ENCODE measurements around the gene LPO. TPM values are rescaled to one million over a fixed set of nuclear protein-coding genes. Genes with fewer than 3 reads are reported as not detected.

LPO gene
- total RNA-seq, 2 experiments from 2014 or later = not detected

GRCh38 chr17:58283674-58284612 lies 45.6 kb downstream of the LPO start:
- Mint-ChIP-seq H3K9me3 (no peaks in the 10 kb centered on the region), H3K4me3 (no peak overlapping the region), H3K4me1 (ENCODE audit: low read depth) (peaks cover 4% of the 10 kb centered on the region), H3K36me3 (ENCODE audit: low read depth) (no peaks in the 10 kb centered on the region), H3K27me3 (ENCODE audit: low read depth) (peaks cover 15% of the 10 kb centered on the region), H3K27ac (no peak overlapping the region)
- no peak for DNase-seq
- intact Hi-C loops (cut with micrococcal nuclease) = no loop called here
- CTCF ChIA-PET = interaction anchor here (0.6 to 1.5 kb wide), 3 partner anchors 20 to 620 kb away, joined by 3 to 4 read pairs (median 3); no protein-coding TSS in a partner anchor

- no peak overlapping the region for H3K27ac Mint-ChIP-seq
Observed at GRCh38 chr17:58284613-58285421, 46.4 kb downstream of the LPO start.

GRCh38 chr17:58285422-58285810 lies 47.0 kb downstream of the LPO start:
- Mint-ChIP-seq H3K4me1 (ENCODE audit: low read depth) (no peaks in the 10 kb centered on the region), H3K27ac (no peak overlapping the region), H3K27me3 (ENCODE audit: low read depth) (peaks cover 12% of the 10 kb centered on the region), H3K4me3 (no peak overlapping the region), H3K36me3 (ENCODE audit: low read depth) (no peaks in the 10 kb centered on the region), H3K9me3 (no peaks in the 10 kb centered on the region)
- intact Hi-C loops (cut with micrococcal nuclease) = no loop called here
- DNase-seq = no peak
- CTCF ChIA-PET = no interaction called here

More at GRCh38 chr17:58284613-58285421, 46.4 kb downstream of the LPO start:
- no peak for DNase-seq
- Mint-ChIP-seq H3K36me3 (ENCODE audit: low read depth) (no peaks in the 10 kb centered on the region), H3K9me3 (no peaks in the 10 kb centered on the region), H3K27me3 (ENCODE audit: low read depth) (peaks cover 10% of the 10 kb centered on the region), H3K4me3 (no peak overlapping the region), H3K4me1 (ENCODE audit: low read depth) (no peaks in the 10 kb centered on the region)
- CTCF ChIA-PET = interaction anchor here (1.4 to 1.5 kb wide), 2 partner anchors 20 to 85 kb away, joined by 3 to 4 read pairs; no protein-coding TSS in a partner anchor
- intact Hi-C loops (cut with micrococcal nuclease) = no loop called here

GRCh38 chr17:58289869-58290268 lies 51.5 kb downstream of the LPO start:
- Mint-ChIP-seq H3K36me3 (ENCODE audit: low read depth) (no peaks in the 10 kb centered on the region), H3K4me1 (ENCODE audit: low read depth) (no peaks in the 10 kb centered on the region), H3K27me3 (ENCODE audit: low read depth) (peaks cover 13% of the 10 kb centered on the region), H3K27ac (no peak overlapping the region), H3K9me3 (no peaks in the 10 kb centered on the region), H3K4me3 (no peak overlapping the region)
- CTCF ChIA-PET = no interaction called here
- intact Hi-C loops (cut with micrococcal nuclease) = no loop called here
- DNase-seq = no peak

- H3K27ac Mint-ChIP-seq = no peak overlapping the region
- peaks cover 13% of the 10 kb centered on the region for H3K27me3 Mint-ChIP-seq (ENCODE audit: low read depth)
- no peaks in the 10 kb centered on the region for H3K36me3 Mint-ChIP-seq (ENCODE audit: low read depth)
- H3K4me3 Mint-ChIP-seq = no peak overlapping the region
- intact Hi-C loops (cut with micrococcal nuclease) = no loop called here
- CTCF ChIA-PET = interaction anchor here (2.1 kb wide), 1 partner anchor 13 kb away, joined by 5 read pairs; no protein-coding TSS in a partner anchor
- no peak for DNase-seq
- no peaks in the 10 kb centered on the region for H3K4me1 Mint-ChIP-seq (ENCODE audit: low read depth)
- no peaks in the 10 kb centered on the region for H3K9me3 Mint-ChIP-seq
Observed at GRCh38 chr17:58291246-58291645, 52.9 kb downstream of the LPO start.

- H3K4me1 Mint-ChIP-seq (ENCODE audit: low read depth) = no peaks in the 10 kb centered on the region
- CTCF ChIA-PET = interaction anchor here (0.6 kb wide), 1 partner anchor 472 kb away, joined by 4 read pairs; no protein-coding TSS in a partner anchor
- no peak for DNase-seq
- intact Hi-C loops (cut with micrococcal nuclease) = no loop called here
- H3K4me3 Mint-ChIP-seq = no peak overlapping the region
- peaks cover 7% of the 10 kb centered on the region for H3K27me3 Mint-ChIP-seq (ENCODE audit: low read depth)
- H3K27ac Mint-ChIP-seq = no peak overlapping the region
- no peaks in the 10 kb centered on the region for H3K36me3 Mint-ChIP-seq (ENCODE audit: low read depth)
- no peaks in the 10 kb centered on the region for H3K9me3 Mint-ChIP-seq
Observed at GRCh38 chr17:58294034-58294433, 55.6 kb downstream of the LPO start.

- intact Hi-C loops (cut with micrococcal nuclease) = no loop called here
- Mint-ChIP-seq H3K27ac (no peak overlapping the region), H3K4me3 (no peak overlapping the region), H3K4me1 (ENCODE audit: low read depth) (no peaks in the 10 kb centered on the region), H3K27me3 (ENCODE audit: low read depth) (no peaks in the 10 kb centered on the region), H3K36me3 (ENCODE audit: low read depth) (no peaks in the 10 kb centered on the region), H3K9me3 (no peaks in the 10 kb centered on the region)
- CTCF ChIA-PET = no interaction called here
- no peak for DNase-seq
Observed at GRCh38 chr17:58300336-58300735, 62.0 kb downstream of the LPO start.

- Mint-ChIP-seq H3K27ac (no peak overlapping the region), H3K4me3 (no peak overlapping the region), H3K36me3 (ENCODE audit: low read depth) (no peaks in the 10 kb centered on the region), H3K27me3 (ENCODE audit: low read depth) (no peaks in the 10 kb centered on the region), H3K9me3 (no peaks in the 10 kb centered on the region), H3K4me1 (ENCODE audit: low read depth) (no peaks in the 10 kb centered on the region)
- intact Hi-C loops (cut with micrococcal nuclease) = no loop called here
- CTCF ChIA-PET = no interaction called here
- DNase-seq = peak; percentile 3
Observed at GRCh38 chr17:58301504-58302150, 63.2 kb downstream of the LPO start.

GRCh38 chr17:58302171-58302918 lies 64.0 kb downstream of the LPO start:
- H3K27me3 Mint-ChIP-seq (ENCODE audit: low read depth) = no peaks in the 10 kb centered on the region
- H3K4me3 Mint-ChIP-seq = no peak overlapping the region
- no peaks in the 10 kb centered on the region for H3K36me3 Mint-ChIP-seq (ENCODE audit: low read depth)
- intact Hi-C loops (cut with micrococcal nuclease) = no loop called here
- H3K9me3 Mint-ChIP-seq = no peaks in the 10 kb centered on the region
- CTCF ChIA-PET = interaction anchor here (3.1 to 3.7 kb wide), 2 partner anchors 77 to 115 kb away, joined by 13 to 22 read pairs; partner anchors contain the start of gene RNF43
- no peak overlapping the region for H3K27ac Mint-ChIP-seq
- no peak for DNase-seq
- H3K4me1 Mint-ChIP-seq (ENCODE audit: low read depth) = no peaks in the 10 kb centered on the region

- Mint-ChIP-seq H3K27me3 (ENCODE audit: low read depth) (no peaks in the 10 kb centered on the region), H3K36me3 (ENCODE audit: low read depth) (no peaks in the 10 kb centered on the region)
- intact Hi-C loops (cut with micrococcal nuclease) = no loop called here
Observed at GRCh38 chr17:58302919-58303585, 64.7 kb downstream of the LPO start.

More at GRCh38 chr17:58302919-58303585, 64.7 kb downstream of the LPO start:
- H3K4me1 Mint-ChIP-seq (ENCODE audit: low read depth) = no peaks in the 10 kb centered on the region
- no peak for DNase-seq
- H3K27ac Mint-ChIP-seq = no peak overlapping the region
- CTCF ChIA-PET = interaction anchor here (0.6 to 3.7 kb wide), 10 partner anchors 11 to 144 kb away, joined by 5 to 22 read pairs (median 10); partner anchors contain the start of genes RNF43 and SUPT4H1
- H3K9me3 Mint-ChIP-seq = no peaks in the 10 kb centered on the region
- H3K4me3 Mint-ChIP-seq = no peak overlapping the region

Data from activated naive CD4-positive, alpha-beta T cell treated with anti-CD3 and anti-CD28 coated beads for 36 hours (primary cell).